Superior temporal gyrus (tissue), 1 donor: ENCODE data around the gene LYZL4.

Experiments used
- DNase-seq: peaks from one replicate; pipeline ENCODE4 v3.0.0-alpha.2; 2016; ENCODE audit errors: extremely low spot score

The LYZL4 gene

GRCh38 chr3:42410370-42411131 lies at the start of gene LYZL4:
LYZL4 (minus strand) TSS chr3:42410610; CDS start chr3:42407251, 3,359 bp downstream.
- no peak for DNase-seq

- DNase-seq, result no peak
Observed at GRCh38 chr3:42459151-42459550, 48.7 kb upstream of the LYZL4 start.

GRCh38 chr3:42456211-42456610 lies 45.8 kb upstream of the LYZL4 start:
- no peak for DNase-seq

GRCh38 chr3:42451546-42452230 lies 41.3 kb upstream of the LYZL4 start:
- DNase-seq, result no peak

GRCh38 chr3:42451116-42451515 lies 40.7 kb upstream of the LYZL4 start:
- DNase-seq, result no peak

GRCh38 chr3:42450567-42450966 lies 40.2 kb upstream of the LYZL4 start:
- no peak for DNase-seq

- DNase-seq, result no peak
Observed at GRCh38 chr3:42447481-42447880, 37.1 kb upstream of the LYZL4 start.

GRCh38 chr3:42446111-42447050 lies 36.0 kb upstream of the LYZL4 start:
- no peak for DNase-seq

GRCh38 chr3:42443819-42444436 lies 33.5 kb upstream of the LYZL4 start:
- DNase-seq, result peak; percentile 94

GRCh38 chr3:42443292-42443691 lies 32.9 kb upstream of the LYZL4 start:
- DNase-seq, result no peak

- no peak for DNase-seq
Observed at GRCh38 chr3:42442640-42443039, 32.2 kb upstream of the LYZL4 start.

- peak; percentile 22 for DNase-seq
Observed at GRCh38 chr3:42441791-42442190, 31.4 kb upstream of the LYZL4 start.

GRCh38 chr3:42440924-42441323 lies 30.5 kb upstream of the LYZL4 start:
- no peak for DNase-seq

- peak; percentile 69 for DNase-seq
Observed at GRCh38 chr3:42439261-42440115, 29.1 kb upstream of the LYZL4 start.

- no peak for DNase-seq
Observed at GRCh38 chr3:42438758-42439157, 28.3 kb upstream of the LYZL4 start.

GRCh38 chr3:42438193-42438592 lies 27.8 kb upstream of the LYZL4 start:
- no peak for DNase-seq

GRCh38 chr3:42434777-42435380 lies 24.5 kb upstream of the LYZL4 start:
- DNase-seq, result no peak

GRCh38 chr3:42432485-42432884 lies 22.1 kb upstream of the LYZL4 start:
- DNase-seq, result no peak

GRCh38 chr3:42430781-42431532 lies 20.5 kb upstream of the LYZL4 start:
- no peak for DNase-seq

- no peak for DNase-seq
Observed at GRCh38 chr3:42428830-42429229, 18.4 kb upstream of the LYZL4 start.
